NCI-H748 (cell line): ENCODE measurements around the gene GNB1L.

Experiments used
- DNase-seq: peaks from one replicate; lab custom pipeline; 2025; ENCODE audit not compliant: unreplicated experiment; lab: John Stamatoyannopoulos, UW

The GNB1L gene

GRCh38 chr22:19863571-19863970 is 8.9 kb upstream of the GNB1L start:
- DNase-seq, result no peak

- no peak for DNase-seq
Observed at GRCh38 chr22:19862619-19863246, 8.1 kb upstream of the GNB1L start.

GRCh38 chr22:19859861-19860510 is 5.3 kb upstream of the GNB1L start:
- DNase-seq, result no peak

- DNase-seq, result no peak
Observed at GRCh38 chr22:19857382-19857781, 2.7 kb upstream of the GNB1L start.

GRCh38 chr22:19855504-19856409 is 1.1 kb upstream of the GNB1L start:
- peak; percentile 57 for DNase-seq

- DNase-seq, result peak; percentile 34
Observed at GRCh38 chr22:19853879-19854777, 546 bp downstream of the GNB1L start.

GRCh38 chr22:19853058-19853878 is 1.4 kb downstream of the GNB1L start:
- no peak for DNase-seq

GRCh38 chr22:19852177-19852781 is 2.4 kb downstream of the GNB1L start:
- no peak for DNase-seq

GRCh38 chr22:19851291-19852176 is 3.1 kb downstream of the GNB1L start:
- DNase-seq, result no peak

- no peak for DNase-seq
Observed at GRCh38 chr22:19850763-19851109, 3.9 kb downstream of the GNB1L start.

- DNase-seq, result no peak
Observed at GRCh38 chr22:19849835-19850762, 4.6 kb downstream of the GNB1L start.

- DNase-seq, result no peak
Observed at GRCh38 chr22:19848298-19849224, 6.1 kb downstream of the GNB1L start.

- no peak for DNase-seq
Observed at GRCh38 chr22:19847345-19847632, 7.4 kb downstream of the GNB1L start.

- DNase-seq, result no peak
Observed at GRCh38 chr22:19846620-19847344, 7.9 kb downstream of the GNB1L start.

- DNase-seq, result no peak
Observed at GRCh38 chr22:19845054-19845722, 9.5 kb downstream of the GNB1L start.
